GM18868 (cell line): Measurements from ENCODE around the gene TRPT1.
"Not testable (repeated sequence)": the region's sequence is repeated elsewhere in the genome, so short reads cannot be mapped to it uniquely, and the experiment has no call there.

ENCODE experiments used
- ATAC-seq: cut with Tn5 transposase; IDR thresholded peaks from one replicate; pipeline ENCODE4 v1.9.1; 2021; ENCODE audit warnings: mild to moderate bottlenecking, moderate library complexity; ENCODE audit not compliant: unreplicated experiment

Gene TRPT1

DNA sequence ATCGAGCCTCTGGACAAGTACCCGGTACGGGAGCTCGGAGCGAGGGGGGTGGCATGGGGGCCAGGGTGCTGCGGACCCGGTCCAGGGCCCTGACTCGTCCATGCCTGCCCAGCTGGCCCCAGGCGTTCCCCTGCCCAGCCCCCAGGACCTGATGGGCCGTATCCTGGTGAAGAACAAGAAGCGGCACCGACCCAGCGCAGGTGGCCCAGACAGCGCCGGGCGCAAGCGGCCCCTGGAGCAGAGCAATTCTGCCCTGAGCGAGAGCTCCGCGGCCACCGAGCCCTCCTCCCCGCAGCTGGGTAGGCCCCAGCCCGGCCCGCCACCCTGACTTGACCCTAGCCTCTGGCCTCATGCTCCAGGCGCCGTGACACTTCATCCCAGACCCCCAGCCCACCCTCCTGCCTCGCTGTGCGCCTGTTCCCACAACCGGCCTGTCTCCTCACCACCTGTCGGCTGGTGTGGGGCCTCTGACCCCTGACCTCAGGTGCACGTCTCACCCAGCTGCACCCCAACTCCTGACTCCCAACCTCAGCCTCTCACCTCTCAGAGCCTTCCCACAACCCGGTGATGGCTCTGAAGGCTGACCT lies 33.1 kb upstream of the TRPT1 start:
- no peak for ATAC-seq

DNA sequence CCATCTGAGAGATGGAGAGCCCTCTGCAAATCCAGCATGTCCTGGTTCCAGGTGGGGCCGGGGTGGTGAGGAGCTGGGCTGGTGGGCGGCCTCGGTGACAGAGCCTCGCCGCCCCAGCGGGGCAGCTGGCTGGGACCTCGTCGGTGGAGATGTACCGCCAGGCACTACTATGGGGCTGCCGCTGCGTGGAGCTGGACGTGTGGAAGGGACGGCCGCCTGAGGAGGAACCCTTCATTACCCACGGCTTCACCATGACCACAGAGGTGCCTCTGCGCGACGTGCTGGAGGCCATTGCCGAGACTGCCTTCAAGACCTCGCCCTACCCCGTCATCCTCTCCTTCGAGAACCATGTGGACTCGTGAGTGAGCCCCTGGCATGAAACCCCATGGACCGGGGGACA lies 32.4 kb upstream of the TRPT1 start:
- ATAC-seq, result no peak

GRCh38 chr11:64256300-64256699 lies 30.3 kb upstream of the TRPT1 start:
- ATAC-seq, result no peak

DNA sequence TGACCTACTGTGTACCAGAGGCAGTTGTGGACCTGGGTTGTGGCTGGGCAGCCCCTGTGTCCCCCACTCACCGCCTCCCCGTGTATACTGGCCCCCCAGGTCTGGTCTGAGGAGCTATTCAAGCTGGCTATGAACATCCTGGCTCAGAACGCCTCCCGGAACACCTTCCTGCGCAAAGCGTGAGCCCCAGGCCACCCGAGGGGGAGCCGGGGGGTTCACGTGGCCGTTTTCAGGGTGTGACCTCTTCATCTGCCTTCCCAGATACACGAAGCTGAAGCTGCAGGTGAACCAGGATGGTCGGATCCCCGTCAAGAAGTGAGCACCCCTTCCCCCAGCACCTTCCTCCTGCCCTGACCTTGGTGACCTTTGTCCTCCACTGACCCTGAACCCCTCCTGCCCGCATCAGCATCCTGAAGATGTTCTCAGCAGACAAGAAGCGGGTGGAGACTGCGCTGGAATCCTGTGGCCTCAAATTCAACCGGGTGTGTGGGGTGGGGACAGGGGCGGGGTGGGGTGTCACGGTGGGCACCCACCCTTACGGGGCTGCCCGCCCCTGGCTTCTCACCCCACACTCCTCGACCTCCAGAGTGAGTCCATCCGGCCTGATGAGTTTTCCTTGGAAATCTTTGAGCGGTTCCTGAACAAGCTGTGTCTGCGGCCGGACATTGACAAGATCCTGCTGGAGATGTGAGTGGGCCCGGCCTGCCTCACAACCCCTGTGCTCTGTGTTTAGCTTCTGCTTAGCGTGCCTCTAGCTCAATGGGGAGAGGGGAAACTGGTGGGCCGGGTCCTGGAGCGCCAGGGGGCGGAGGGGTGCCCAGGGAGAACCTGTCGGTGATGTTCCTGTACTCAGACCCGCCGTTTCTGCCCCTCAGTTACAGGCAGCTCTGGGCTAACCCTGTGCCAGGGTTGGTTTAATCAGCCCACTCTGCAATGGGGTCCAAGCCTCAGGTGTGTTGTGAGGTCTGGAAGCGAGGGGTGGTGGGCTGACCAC lies 29.4 kb upstream of the TRPT1 start:
- ATAC-seq, result no peak

GRCh38 chr11:64254326-64254725 lies 28.3 kb upstream of the TRPT1 start:
- ATAC-seq, result no peak

GRCh38 chr11:64253481-64253880 lies 27.5 kb upstream of the TRPT1 start:
- no peak for ATAC-seq

GRCh38 chr11:64253043-64253442 lies 27.1 kb upstream of the TRPT1 start:
- no peak for ATAC-seq

- no peak for ATAC-seq
Measured at GRCh38 chr11:64252003-64252872, 26.3 kb upstream of the TRPT1 start.

- no peak for ATAC-seq
Measured at GRCh38 chr11:64251753-64252002, 25.7 kb upstream of the TRPT1 start.

GRCh38 chr11:64251016-64251752 lies 25.2 kb upstream of the TRPT1 start, which contains the start of gene PLCB3:
Gene PLCB3, plus strand, starts transcription at chr11:64251530. Its CDS starts 120 bp downstream, at chr11:64251650.
- ATAC-seq, result peak; percentile 52

- ATAC-seq, result no peak
Measured at GRCh38 chr11:64250415-64251015, 24.5 kb upstream of the TRPT1 start.

GRCh38 chr11:64249563-64250414 lies 23.8 kb upstream of the TRPT1 start:
- no peak for ATAC-seq

DNA sequence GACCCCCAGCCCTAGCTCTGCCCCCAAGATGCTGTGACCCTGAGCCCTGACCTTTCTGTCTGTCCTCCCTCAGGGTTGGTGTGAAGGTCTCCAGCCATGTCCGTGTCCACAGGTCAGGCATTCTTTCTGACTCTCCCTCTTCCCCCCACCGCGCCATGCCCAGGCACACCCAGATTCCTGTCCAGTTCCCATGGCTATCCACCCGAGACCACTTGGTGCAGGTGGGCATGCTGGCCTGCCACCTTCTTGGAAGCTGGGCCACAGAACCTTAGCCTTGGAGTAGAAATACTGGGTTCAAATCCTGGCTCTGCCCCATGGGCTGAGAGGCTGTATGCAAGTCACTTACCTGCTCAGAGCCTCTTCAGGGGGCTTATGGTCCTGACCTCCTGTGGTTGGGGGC lies 23.1 kb upstream of the TRPT1 start:
- ATAC-seq, result no peak

DNA sequence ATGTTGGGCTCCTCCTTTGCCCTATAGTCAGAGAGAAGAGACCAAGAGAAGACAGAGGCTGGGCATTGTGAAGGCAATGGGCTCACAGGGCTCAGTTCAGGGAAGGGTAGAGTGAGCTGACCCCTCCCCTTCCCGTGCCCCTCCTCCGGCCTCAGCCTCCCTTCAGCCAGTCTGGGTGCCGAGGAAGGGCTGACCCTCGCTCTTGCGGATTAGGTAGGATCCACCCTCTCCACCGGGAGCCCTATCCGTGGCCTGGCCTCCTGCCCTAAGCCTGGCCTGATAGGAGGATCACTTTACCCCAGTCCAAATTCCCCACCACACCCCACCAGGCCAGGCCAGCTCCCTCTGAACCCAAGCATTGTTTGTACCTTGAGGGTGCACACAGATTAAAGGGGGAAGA lies 22.6 kb upstream of the TRPT1 start:
- ATAC-seq, result no peak

DNA sequence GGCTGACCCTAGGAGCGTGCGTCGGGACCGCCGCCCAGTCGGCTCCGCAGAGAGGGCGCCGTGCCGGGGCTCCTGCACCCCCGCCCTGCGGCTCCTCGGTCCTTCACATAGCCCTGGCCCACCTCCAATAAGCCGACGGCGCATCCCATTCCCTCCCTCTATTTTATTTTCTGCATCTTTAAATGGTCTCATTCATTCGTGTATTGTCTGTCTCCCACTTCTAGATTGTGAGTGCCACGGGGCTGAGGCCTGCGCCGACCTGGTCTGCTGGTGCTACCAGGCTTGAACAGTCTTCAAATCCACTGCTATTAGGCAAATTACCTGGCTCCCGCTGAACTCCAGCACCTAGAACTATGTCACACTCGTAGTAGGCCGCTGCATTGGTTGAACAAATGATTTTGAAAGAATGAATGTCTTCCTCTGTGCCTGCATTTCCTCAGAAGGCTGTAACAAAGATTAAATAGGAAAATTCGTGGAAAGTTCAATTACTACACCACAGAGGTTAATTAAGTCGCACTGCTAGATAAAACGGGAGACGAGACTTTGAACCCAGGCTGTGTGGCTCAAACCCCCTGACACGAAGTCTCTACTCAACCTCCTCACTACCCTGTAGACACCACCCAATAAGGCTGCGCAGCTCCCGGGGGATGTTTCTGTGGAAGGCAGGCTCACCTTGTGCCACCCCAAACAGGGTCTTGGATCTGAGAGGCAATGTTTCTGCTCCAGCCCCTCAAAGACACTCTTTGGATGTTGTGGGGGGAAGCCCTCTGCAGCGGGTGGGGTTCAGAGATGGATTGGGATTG lies 21.9 kb upstream of the TRPT1 start:
- ATAC-seq, result no peak

- ATAC-seq, result no peak
Measured at GRCh38 chr11:64246871-64247728, 21.1 kb upstream of the TRPT1 start, which contains the start of gene PPP1R14B. Gene PPP1R14B, minus strand, starts transcription at chr11:64246943. Its CDS starts 270 bp downstream, at chr11:64246673.

DNA sequence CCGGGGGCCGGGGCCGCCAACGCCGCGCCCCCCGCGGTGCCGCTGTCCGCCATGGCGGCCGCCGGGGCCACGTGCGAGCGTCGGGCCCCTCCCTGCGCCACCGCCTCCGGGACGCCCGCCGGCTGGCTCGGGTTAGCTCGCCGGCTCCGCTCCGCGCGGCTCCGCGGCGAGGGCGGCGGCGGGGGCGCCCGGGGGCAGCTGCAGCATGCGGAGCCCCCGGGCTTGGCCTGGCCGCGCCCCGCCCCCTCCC lies 20.6 kb upstream of the TRPT1 start:
- not testable (repeated sequence) for ATAC-seq
